GM12878 (cell line): Measurements from ENCODE around the gene VASH1. TPM values are rescaled to one million over a fixed set of nuclear protein-coding genes. Genes with fewer than 3 reads are reported as not detected.

Source experiments
- ATAC-seq: fragments of 200-7000 bp; cut with Tn5 transposase; 3 replicates; pipeline ENCODE4 v1.9.1; 2020; ENCODE audit warnings: mild to moderate bottlenecking, moderate library complexity
- BruUV-seq: library from RNA; stranded (reverse); fragments of 400-500 nt; replicated peaks from 2 replicates; lab custom pipeline; 2021; lab: Mats Ljungman, UMichigan
- CTCF ChIA-PET: fragments of 300-600 bp; sonication (Branson Sonifier 250); formaldehyde crosslinking; extraction: SDS; loops from one replicate; lab custom pipeline; 2021; ENCODE audit warnings: inconsistent platforms; lab: Yijun Ruan, JAX
- POLR2A ChIA-PET: fragments of 350-600 bp; formaldehyde crosslinking; extraction: SDS; loops from one replicate; lab custom pipeline; 2021; ENCODE audit warnings: inconsistent platforms; lab: Charles Lee
- RAD21 ChIA-PET: fragments of 300-600 bp; sonication (Branson Sonifier 250); formaldehyde crosslinking; loops from one replicate; lab custom pipeline; 2023; ENCODE audit warnings: antibody characterized with exemption; ENCODE audit not compliant: unreplicated experiment; lab: Charles Lee
- SMC1A ChIA-PET: fragments of 300-600 bp; sonication (Branson Sonifier 250); formaldehyde crosslinking; loops from one replicate; lab custom pipeline; 2023; ENCODE audit not compliant: unreplicated experiment, uncharacterized antibody; lab: Charles Lee
- DNase-seq: peaks from one replicate; pipeline ENCODE4 v3.0.0-alpha.2; 2011; ENCODE audit warnings: low read depth, low spot score
- FAIRE-seq: peaks from 3 replicates; lab custom pipeline; 2011; peaks lifted over from hg19 to GRCh38; lab: Jason Lieb, UNC
- H2AFZ ChIP-seq: 2 replicates; pipeline ENCODE4 v1.6.0; 2011; ENCODE audit warnings: low read depth, low read length, control low read depth; ENCODE audit not compliant: control insufficient read depth
- H3K27ac ChIP-seq: 2 replicates; pipeline ENCODE4 v1.5.1; 2011; ENCODE audit warnings: control low read depth; ENCODE audit not compliant: control insufficient read depth, insufficient read depth
- H3K27me3 ChIP-seq, 2 experiments: replicated peaks in 1 of 2; 2 replicates each; pipeline versions ENCODE4 v1.6.0 to v1.6.1; 2011; ENCODE audit warnings: low read length in 1 of 2; ENCODE audit not compliant: control insufficient read depth in 2 of 2, insufficient read depth in 2 of 2
- H3K36me3 ChIP-seq, 2 experiments: 2 replicates each; pipeline ENCODE4 v1.5.1; 2011; ENCODE audit warnings: low read length in 1 of 2; ENCODE audit not compliant: control insufficient read depth in 2 of 2, insufficient read depth in 2 of 2
- H3K4me1 ChIP-seq: 2 replicates; pipeline ENCODE4 v1.6.1; 2011; ENCODE audit warnings: mild to moderate bottlenecking, low read length, moderate library complexity, mixed read lengths; ENCODE audit not compliant: control insufficient read depth, insufficient read depth
- H3K4me2 ChIP-seq: 2 replicates; pipeline ENCODE4 v1.6.0; 2011; ENCODE audit warnings: control low read depth; ENCODE audit not compliant: control insufficient read depth, insufficient read depth
- H3K4me3 ChIP-seq: fragments of 200-600 bp; sonication (generic); 2 replicates; pipeline ENCODE4 v1.5.1; 2016
- H3K79me2 ChIP-seq: 2 replicates; pipeline ENCODE4 v1.6.0; 2011; ENCODE audit warnings: low read length; ENCODE audit not compliant: control insufficient read depth, insufficient read depth
- H3K9ac ChIP-seq: 2 replicates; pipeline ENCODE4 v1.8.0; 2011; ENCODE audit warnings: low read length, control low read depth, mixed read lengths; ENCODE audit not compliant: control insufficient read depth, insufficient read depth
- H3K9me3 ChIP-seq: replicated peaks from 3 replicates; pipeline ENCODE4 v1.5.1; 2011; ENCODE audit warnings: mild to moderate bottlenecking, low read length; ENCODE audit not compliant: control insufficient read depth, insufficient read depth
- H4K20me1 ChIP-seq: 2 replicates; pipeline ENCODE4 v1.6.0; 2011; ENCODE audit not compliant: control insufficient read depth, insufficient read depth
- JUNB ChIP-seq: IDR thresholded peaks from 2 replicates; pipeline ENCODE4 v1.6.1; 2016; ENCODE audit warnings: antibody characterized with exemption, mild to moderate bottlenecking
- LARP7 ChIP-seq: fragments of 450-650 bp; IDR thresholded peaks from 2 replicates; pipeline ENCODE4 v1.6.1; 2017; ENCODE audit warnings: mild to moderate bottlenecking
- RB1 ChIP-seq: fragments of 450-650 bp; formaldehyde crosslinking; IDR thresholded peaks from 2 replicates; pipeline ENCODE4 v1.6.1; 2017; ENCODE audit warnings: mild to moderate bottlenecking, borderline replicate concordance
- SIN3A ChIP-seq: IDR thresholded peaks from 2 replicates; pipeline ENCODE4 v1.6.1; 2012; ENCODE audit warnings: low read depth, low read length, improper control_type of control experiment
- TARDBP ChIP-seq: IDR thresholded peaks from 2 replicates; pipeline ENCODE4 v1.6.1; 2016; ENCODE audit warnings: borderline replicate concordance
- TCF7 ChIP-seq: IDR thresholded peaks from 2 replicates; pipeline ENCODE4 v1.6.1; 2014; ENCODE audit warnings: antibody characterized with exemption, borderline replicate concordance
- ZNF24 ChIP-seq: fragments of 450-650 bp; IDR thresholded peaks from 2 replicates; pipeline ENCODE4 v1.6.1; 2017; ENCODE audit warnings: antibody characterized with exemption, mild to moderate bottlenecking
- ZSCAN29 ChIP-seq: fragments of 450-650 bp; IDR thresholded peaks from 2 replicates; pipeline ENCODE4 v1.6.1; 2017; ENCODE audit warnings: mild to moderate bottlenecking, moderate library complexity
- WGBS: methylation state at CpG from one replicate; pipeline ENCODE4 v1.1.6; 2016; ENCODE audit warnings: low lambda C conversion rate; ENCODE audit not compliant: insufficient replicate concordance, insufficient coverage; ENCODE audit errors: missing lambda C conversion rate; 5-methylcytosine and 5-hydroxymethylcytosine counted together
- in situ Hi-C: fragments of 300-500 bp; cut with MboI; formaldehyde crosslinking; loops from 9 replicates; pipeline ENCODE4 v1.14.3; 2018; ENCODE audit warnings: mixed read lengths
- intact Hi-C: fragments of 100-400 bp; cut with micrococcal nuclease; formaldehyde crosslinking; loops from one replicate; pipeline ENCODE4 v1.14.2; 2022; ENCODE audit not compliant: unreplicated experiment
- polyA plus RNA-seq, 11 experiments: library from polyadenylated mRNA; depleted of rRNA in 4 of 11; unstranded in 6 of 11; stranded (reverse) in 5 of 11; fragments of >200 nt; fragmentation: Nextera tagmentation in 4 of 11; fragmentation: Illumina TruSeq in 1 of 11; extraction: Ambion mirVana in 4 of 11; extraction: Trizol in 1 of 11; gene quantifications; 1 replicate in 1 of 11; 2 replicates in 10 of 11; pipeline versions ENCODE4 v1.2.1 to v1.2.3, GENCODE V29; 2011 to 2016; ENCODE audit warnings: inconsistent platforms in 2 of 11, missing spikeins in 2 of 11, low read depth in 1 of 11
- total RNA-seq, 4 experiments: library from RNA; depleted of rRNA in 3 of 4; stranded (reverse); fragments of >200 nt in 3 of 4; fragmentation: Illumina TruSeq in 1 of 4; extraction: Trizol in 1 of 4; gene quantifications; 2 replicates each; pipeline versions ENCODE4 v1.2.1 to v1.2.3, GENCODE V29; 2013 to 2021

Gene VASH1
- total and polyA plus RNA-seq, 10 of the 15 experiments (the other 5 are each of a cell fraction or from before 2014, with no cell fraction given), result 0.06 to 2.3 (median 0.53) TPM

GRCh38 chr14:76768671-76769500 is 7.6 kb downstream of the VASH1 start:
- no peaks in the 10 kb centered on the region for H4K20me1 ChIP-seq
- no peak overlapping the region for H3K9ac ChIP-seq
- BruUV-seq, result no TSS peak
- H3K4me2 ChIP-seq, result peak overlapping the region; percentile 59
- SMC1A ChIA-PET, result interaction anchor here (0.7 kb wide), 1 partner anchor 45 kb away, joined by 3 read pairs; no protein-coding TSS in a partner anchor
- H3K4me3 ChIP-seq, result no peak overlapping the region
- no peak for DNase-seq
- TF ChIP-seq LARP7 (no peak), SIN3A (no peak)
- TF ChIP-seq, all 136 proteins: peak for 0
- WGBS, result 59% methylated on average over 11 of the region's 11 CpGs
- Histone ChIP-seq H3K36me3 (no peaks in the 10 kb centered on the region), H2AFZ (peak overlapping the region; percentile 80), H3K27me3 (no peaks in the 10 kb centered on the region), H3K27ac (no peak overlapping the region), H3K9me3 (no peaks in the 10 kb centered on the region), H3K4me1 (peaks cover 13% of the 10 kb centered on the region), H3K79me2 (no peaks in the 10 kb centered on the region)
- intact Hi-C loops, result no loop called here
- ChIA-PET POLR2A (no interaction called here), CTCF (interaction anchor here (3.2 kb wide), 1 partner anchor 58 kb away, joined by 16 read pairs; no protein-coding TSS in a partner anchor), RAD21 (no interaction called here)
- no peak for FAIRE-seq
- in situ Hi-C loops, result no loop called here
- no peak for ATAC-seq

GRCh38 chr14:76769636-76770292 is 8.5 kb downstream of the VASH1 start:
- no peaks in the 10 kb centered on the region for H3K36me3 ChIP-seq
- H4K20me1 ChIP-seq, result no peaks in the 10 kb centered on the region
- DNase-seq, result no peak
- no peak overlapping the region for H2AFZ ChIP-seq
- POLR2A ChIA-PET, result no interaction called here
- no peak overlapping the region for H3K4me3 ChIP-seq
- SMC1A ChIA-PET, result interaction anchor here (1.3 kb wide), 1 partner anchor 14 kb away, joined by 5 read pairs; no protein-coding TSS in a partner anchor
- no peak overlapping the region for H3K9ac ChIP-seq
- H3K27ac ChIP-seq, result no peak overlapping the region
- H3K9me3 ChIP-seq, result no peaks in the 10 kb centered on the region
- RAD21 ChIA-PET, result no interaction called here
- BruUV-seq, result no TSS peak
- H3K27me3 ChIP-seq, result no peaks in the 10 kb centered on the region
- TF ChIP-seq ZNF24, result no peak
- no peak for TF ChIP-seq RB1
- no peak for TF ChIP-seq TCF7
- TF ChIP-seq JUNB, result no peak
- no peak for TF ChIP-seq ZSCAN29
- TF ChIP-seq TARDBP, result no peak
- in situ Hi-C loops, result no loop called here
- H3K4me1 ChIP-seq, result peaks cover 13% of the 10 kb centered on the region
- CTCF ChIA-PET, result interaction anchor here (3.2 kb wide), 1 partner anchor 59 kb away, joined by 16 read pairs; no protein-coding TSS in a partner anchor
- intact Hi-C loops, result no loop called here
- ATAC-seq, result no peak
- 84% methylated on average over 18 of the region's 18 CpGs for WGBS
- no peak overlapping the region for H3K4me2 ChIP-seq
- H3K79me2 ChIP-seq, result no peaks in the 10 kb centered on the region
- FAIRE-seq, result no peak
